Spleen (tissue), 11 donors: ENCODE results near the gene PDLIM7. TPM values are rescaled to one million over a fixed set of nuclear protein-coding genes. Genes with fewer than 3 reads are reported as not detected.

Experiments used
- DNase-seq: peaks from one replicate; pipeline ENCODE4 v3.0.0-alpha.2; 2020
- H3K27ac ChIP-seq, 8 donors: fragments of 200-600 bp; sonication (generic) in 7 of 8; 1 replicate in 4 of 8; 2 replicates in 4 of 8; pipeline versions ENCODE4 v1.5.0 to v1.8.0; 2016 to 2021; ENCODE audit warnings: inconsistent platforms in 4 of 8, mild to moderate bottlenecking in 4 of 8, moderate library complexity in 1 of 8
- H3K27me3 ChIP-seq, 7 donors: fragments of 200-600 bp; sonication (generic) in 6 of 7; replicated peaks in 1 of 7; 1 replicate in 4 of 7; 2 replicates in 3 of 7; pipeline versions ENCODE4 v1.5.0 to v1.8.0; 2016 to 2021; ENCODE audit warnings: inconsistent platforms in 3 of 7, mild to moderate bottlenecking in 1 of 7
- H3K36me3 ChIP-seq, 6 donors: fragments of 200-600 bp; sonication (generic) in 5 of 6; 1 replicate in 4 of 6; 2 replicates in 2 of 6; pipeline versions ENCODE4 v1.5.0 to v1.8.0; 2016 to 2021; ENCODE audit warnings: inconsistent platforms in 2 of 6
- H3K4me1 ChIP-seq, 6 donors: fragments of 200-600 bp; sonication (generic) in 5 of 6; 1 replicate in 3 of 6; 2 replicates in 3 of 6; pipeline versions ENCODE4 v1.5.0 to v1.8.0; 2016 to 2021; ENCODE audit warnings: inconsistent platforms in 3 of 6
- H3K4me3 ChIP-seq, 8 donors: fragments of 200-600 bp; sonication (generic) in 7 of 8; 1 replicate in 4 of 8; 2 replicates in 4 of 8; pipeline versions ENCODE4 v1.5.0 to v1.8.0; 2016 to 2021; ENCODE audit warnings: inconsistent platforms in 4 of 8, mild to moderate bottlenecking in 4 of 8, moderate library complexity in 2 of 8
- H3K9me3 ChIP-seq, 8 donors: fragments of 200-600 bp; sonication (generic) in 7 of 8; 1 replicate in 4 of 8; 2 replicates in 4 of 8; pipeline versions ENCODE4 v1.5.0 to v1.8.0; 2016 to 2021; ENCODE audit warnings: inconsistent platforms in 4 of 8
- CTCF ChIP-seq, 11 experiments: fragments of 200-600 bp in 7 of 11; fragments of 450-650 bp in 4 of 11; sonication (generic) in 4 of 11; IDR thresholded peaks in 8 of 11; conservative IDR thresholded peaks in 3 of 11; 1 replicate in 7 of 11; 2 replicates in 4 of 11; pipeline versions ENCODE4 v1.4.0 to v1.8.0; 2016 to 2021; ENCODE audit warnings: antibody characterized with exemption in 11 of 11, inconsistent platforms in 4 of 11, mild to moderate bottlenecking in 1 of 11
- POLR2A ChIP-seq, 3 donors: fragments of 450-650 bp; IDR thresholded peaks; one replicate each; pipeline ENCODE4 v1.5.1; 2017; ENCODE audit warnings: antibody characterized with exemption in 3 of 3, mild to moderate bottlenecking in 1 of 3
- POLR2AphosphoS5 ChIP-seq, 3 donors: sonication (generic); formaldehyde crosslinking; IDR thresholded peaks; one replicate each; pipeline ENCODE4 v1.5.1; 2017; ENCODE audit warnings: antibody characterized with exemption in 3 of 3
- WGBS, 5 donors: extraction: QIAGEN DNeasy Blood & Tissue Kit in 3 of 5; methylation state at CpG; one replicate each; pipeline versions ENCODE4 v1.1.5 to v1.1.7; 2013 to 2018; 5-methylcytosine and 5-hydroxymethylcytosine counted together
- intact Hi-C: fragments of 100-400 bp; cut with DNase I; formaldehyde crosslinking; loops from one replicate; pipeline ENCODE4 v1.15.0; 2023; ENCODE audit warnings: low total_unique reads
- polyA plus RNA-seq, 3 donors: library from polyadenylated mRNA; stranded (reverse); fragments of 200-250 nt; gene quantifications; one replicate each; pipeline ENCODE4 v1.2.1, GENCODE V29; 2013
- total RNA-seq, 7 donors: library from RNA; depleted of rRNA in 3 of 7; stranded (reverse); fragments of >200 nt in 3 of 7; fragmentation: NEBNext Ultra II Directional in 4 of 7; extraction: Animal tissue kit (Norgen Biotek cat#: 25700) in 4 of 7; gene quantifications; one replicate each; pipeline versions ENCODE4 v1.1.0 to v1.2.1, GENCODE V29; 2016 to 2021
- donor health status: healthy with polysubstance abuse.
- donor health status: DM: no; HTN: no; CAD: no; lungs with moderate emphysema.
- donor health status: DM: no; HTN: no; CAD: no.
- donor health status: Bipolar disorder and iron deficiency.
- donor health status: healthy.
- donor health status: DM: no; HTN: no; CAD: no.
- donor health status: DM: yes; HTN: yes; CAD: no.

PDLIM7 gene
- total and polyA plus RNA-seq, 10 donors, result 42.5 to 220 (median 85.1) TPM

GRCh38 chr5:177469750-177470525 lies 27.5 kb downstream of the PDLIM7 start:
- WGBS, 5 donors, result 63 to 88% (median 73%) methylated on average over 7 to 8 of the region's 8 CpGs
- no peak for TF ChIP-seq CTCF (IDR thresholded peaks at IDR 0.05 in 8 of 11, conservative IDR thresholded peaks at IDR 0.05 in 3 of 11)
- no peak for TF ChIP-seq POLR2AphosphoS5 (IDR thresholded peaks at IDR 0.05)
- no peak for TF ChIP-seq POLR2A (IDR thresholded peaks at IDR 0.05)

GRCh38 chr5:177468685-177469628 lies 28.4 kb downstream of the PDLIM7 start:
- Histone ChIP-seq H3K27ac (no peak overlapping the region), H3K36me3 (peaks cover 0 to 31% (median 8%) of the 10 kb centered on the region in 6 donors), H3K9me3 (peaks cover 0 to 5% (median 0%) of the 10 kb centered on the region in 8 donors), H3K4me3 (no peak overlapping the region), H3K27me3 (peaks cover 0 to 23% (median 10%) of the 10 kb centered on the region in 7 donors), H3K4me1 (peaks cover 4 to 48% (median 21%) of the 10 kb centered on the region in 6 donors)
- no peak for DNase-seq
- 78 to 87% (median 84%) methylated on average over 17 to 24 of the region's 25 CpGs for WGBS, 5 donors
- intact Hi-C loops, result no loop called here
- TF ChIP-seq POLR2A (IDR thresholded peaks at IDR 0.05) (no peak), POLR2AphosphoS5 (IDR thresholded peaks at IDR 0.05) (no peak), CTCF (IDR thresholded peaks at IDR 0.05 in 8 of 11, conservative IDR thresholded peaks at IDR 0.05 in 3 of 11) (no peak)

More at GRCh38 chr5:177469750-177470525, 27.5 kb downstream of the PDLIM7 start:
- H3K36me3 ChIP-seq, result peaks cover 0 to 28% (median 8%) of the 10 kb centered on the region in 6 donors
- intact Hi-C loops, result no loop called here
- DNase-seq, result no peak
- no peak overlapping the region for H3K4me3 ChIP-seq
- peaks cover 0 to 32% (median 10%) of the 10 kb centered on the region in 7 donors for H3K27me3 ChIP-seq
- H3K4me1 ChIP-seq, result peaks cover 4 to 58% (median 29%) of the 10 kb centered on the region in 6 donors
- peaks cover 0 to 3% (median 0%) of the 10 kb centered on the region in 8 donors for H3K9me3 ChIP-seq
- no peak overlapping the region for H3K27ac ChIP-seq

GRCh38 chr5:177468329-177468684 lies 29.1 kb downstream of the PDLIM7 start:
- intact Hi-C loops, result no loop called here
- H3K27me3 ChIP-seq, result peaks cover 0 to 19% (median 10%) of the 10 kb centered on the region in 7 donors
- TF ChIP-seq POLR2A (IDR thresholded peaks at IDR 0.05) (no peak), POLR2AphosphoS5 (IDR thresholded peaks at IDR 0.05) (no peak), CTCF (IDR thresholded peaks at IDR 0.05 in 8 of 11, conservative IDR thresholded peaks at IDR 0.05 in 3 of 11) (no peak)
- H3K27ac ChIP-seq, result no peak overlapping the region
- H3K4me3 ChIP-seq, result no peak overlapping the region
- 89 to 100% (median 90%) methylated on average over 1 to 2 of the region's 2 CpGs for WGBS, 5 donors
- H3K9me3 ChIP-seq, result peaks cover 0 to 5% (median 0%) of the 10 kb centered on the region in 8 donors
- no peak for DNase-seq
- H3K4me1 ChIP-seq, result peaks cover 4 to 44% (median 19%) of the 10 kb centered on the region in 6 donors
- peaks cover 0 to 31% (median 8%) of the 10 kb centered on the region in 6 donors for H3K36me3 ChIP-seq
